Measurements from ENCODE around the gene LTBP2.
A peak's percentile ranks its signal among the peaks of the same experiment; 100 is the strongest.

The LTBP2 gene

DNA sequence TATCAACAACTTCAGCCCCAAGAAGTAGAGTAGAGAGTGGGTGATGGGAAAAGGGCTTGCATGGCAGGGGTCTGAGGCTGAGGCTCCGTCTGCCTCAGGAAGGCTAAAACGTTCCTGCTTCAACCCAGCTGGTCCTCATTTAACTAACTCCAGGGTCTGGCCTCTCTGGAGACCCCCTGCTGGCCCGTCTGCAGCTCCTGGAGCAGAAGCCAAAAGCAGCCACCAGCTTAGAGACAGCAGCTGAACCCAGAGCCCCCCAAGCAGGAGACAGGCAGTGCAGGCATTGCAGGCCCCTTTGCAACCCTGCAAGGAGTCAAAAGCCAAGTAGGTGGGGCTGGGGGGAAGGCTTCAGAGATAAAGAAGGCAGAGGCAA is 25.1 kb upstream of the LTBP2 start:
- no peak for DNase-seq

- no peak for DNase-seq
Measured at GRCh38 chr14:74636424-74637177, 24.6 kb upstream of the LTBP2 start.

GRCh38 chr14:74635847-74636246 is 23.8 kb upstream of the LTBP2 start:
- no peak for DNase-seq

- no peak for DNase-seq
Measured at GRCh38 chr14:74634964-74635363, 22.9 kb upstream of the LTBP2 start.

- no peak for DNase-seq
Measured at GRCh38 chr14:74634481-74634880, 22.4 kb upstream of the LTBP2 start.

DNA sequence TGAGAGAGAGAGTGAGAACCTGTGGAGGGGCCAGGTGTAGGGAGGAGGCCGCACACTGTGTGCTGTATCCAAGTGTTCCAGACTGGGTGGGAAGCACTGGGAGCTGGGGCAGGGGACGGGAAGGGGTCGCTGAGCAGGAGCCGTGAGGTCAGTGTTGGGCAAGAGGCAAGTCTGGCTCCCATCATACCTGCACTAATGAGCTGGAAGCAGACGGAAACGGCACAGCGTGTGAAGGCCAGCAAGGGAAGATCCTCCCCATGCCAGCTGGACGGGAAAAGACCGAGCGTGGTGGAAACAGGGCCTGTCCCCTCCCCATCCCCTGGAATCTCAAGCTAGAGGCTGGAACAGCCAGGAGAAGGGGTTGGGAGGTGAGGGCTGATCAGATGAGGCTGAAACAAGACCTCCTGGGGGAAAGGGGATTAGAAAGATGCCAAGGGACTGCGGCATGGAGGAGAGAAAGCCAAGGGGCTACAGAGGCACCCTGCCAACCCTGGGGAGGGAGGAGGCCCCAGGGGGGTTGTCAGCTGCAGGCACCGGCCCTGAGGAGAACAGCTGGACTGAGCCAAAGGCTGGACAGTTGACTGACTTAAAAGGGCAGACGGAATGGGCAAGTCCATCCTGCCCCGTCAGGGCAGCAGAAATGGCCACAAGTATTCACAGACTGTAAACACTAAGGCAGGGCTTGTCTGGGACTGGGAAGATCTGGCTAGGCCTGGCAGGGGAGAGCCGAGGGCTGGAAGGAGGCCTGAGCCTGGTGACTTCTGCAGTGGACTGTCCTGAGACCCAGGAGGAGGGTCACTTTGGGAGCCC is 19.0 kb upstream of the LTBP2 start:
- no peak for DNase-seq

- no peak for DNase-seq
Measured at GRCh38 chr14:74628418-74628817, 16.4 kb upstream of the LTBP2 start.

DNA sequence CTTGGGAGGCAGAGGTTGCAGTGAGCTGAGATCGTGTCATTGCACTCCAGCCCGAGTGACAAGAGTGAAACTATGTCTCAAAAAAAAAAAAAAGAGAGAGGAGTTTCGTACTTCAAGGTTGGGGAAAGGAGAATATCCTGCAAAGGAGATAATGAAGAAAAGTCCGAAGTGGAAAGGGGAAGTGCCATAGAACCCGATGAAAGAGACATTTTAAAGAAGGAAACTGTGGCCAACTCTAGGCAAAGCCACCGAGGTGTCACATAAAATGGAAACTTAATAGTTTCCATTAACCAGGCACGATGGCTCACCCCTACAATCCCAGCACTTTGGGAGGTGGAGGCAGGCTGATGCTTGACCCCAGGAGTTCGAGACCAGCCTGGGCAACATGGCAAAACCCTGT is 15.0 kb upstream of the LTBP2 start:
- peak; percentile 89 to 90 for DNase-seq

DNA sequence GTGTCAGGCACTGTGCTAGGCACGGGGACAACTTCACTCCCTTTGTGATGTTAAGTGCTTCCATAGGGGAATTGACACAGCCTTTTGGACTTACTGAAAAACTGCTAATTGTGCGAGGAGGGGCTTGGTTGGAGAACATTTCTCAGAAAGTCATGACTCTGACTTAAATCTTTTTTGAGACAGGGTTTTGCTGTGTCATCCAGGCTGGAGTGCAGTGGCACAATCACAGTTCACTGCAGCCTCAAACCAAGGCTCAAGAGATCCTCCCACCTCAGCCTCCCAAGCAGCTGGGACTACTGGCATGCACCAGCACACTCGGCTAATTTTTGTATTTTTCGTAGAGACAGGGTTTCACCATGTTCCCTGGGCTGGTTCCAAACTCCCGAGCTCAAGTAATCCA is 10.2 kb upstream of the LTBP2 start:
- DNase-seq, result no peak

- DNase-seq, result no peak
Measured at GRCh38 chr14:74621556-74621955, 9.5 kb upstream of the LTBP2 start.

DNA sequence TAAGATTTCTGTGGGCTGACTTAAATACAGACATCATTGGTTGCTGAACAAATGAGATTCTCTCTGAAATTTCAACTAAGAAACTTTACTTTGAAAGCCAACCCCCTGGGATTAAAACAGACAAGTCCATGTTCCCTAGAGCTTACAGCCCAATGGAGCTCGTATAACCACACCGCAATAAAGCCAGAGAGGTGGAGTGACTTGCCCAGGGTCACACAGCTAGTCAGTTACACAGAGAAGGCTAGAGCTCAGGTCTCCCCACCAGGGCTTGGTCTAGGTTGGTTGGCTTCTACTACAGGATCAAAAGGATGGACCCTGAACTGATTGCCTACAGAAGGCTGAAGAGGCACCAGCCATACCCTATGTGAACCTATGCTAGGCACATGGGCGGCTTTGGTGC is 8.9 kb upstream of the LTBP2 start:
- DNase-seq, result no peak

- no peak for DNase-seq
Measured at GRCh38 chr14:74620497-74620921, 8.5 kb upstream of the LTBP2 start.

DNA sequence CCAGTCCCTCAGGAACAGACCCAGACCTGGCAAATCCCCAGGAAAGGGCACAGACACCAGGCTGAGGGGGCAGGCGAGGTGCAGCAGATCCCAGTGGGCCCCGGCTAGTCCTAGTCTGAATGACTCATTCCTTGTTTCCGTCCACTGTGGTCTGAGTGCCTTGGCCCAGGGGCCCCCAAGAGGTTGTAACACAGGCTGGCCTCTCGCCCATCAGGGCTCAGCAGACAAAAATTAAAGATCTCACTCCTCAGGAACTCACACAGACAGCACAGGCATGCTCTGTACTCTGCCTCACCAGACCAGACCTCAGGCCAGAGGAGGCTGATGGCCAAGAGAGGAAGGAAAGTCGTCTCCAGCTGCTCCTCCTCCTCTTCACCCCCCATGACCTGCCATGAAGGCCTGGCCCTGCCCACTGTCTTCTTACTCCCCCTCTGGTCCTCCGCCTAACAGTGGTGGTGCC is 7.7 kb upstream of the LTBP2 start:
- peak in 1 of 2 experiments; percentile 19 for DNase-seq

- DNase-seq, result peak; percentile 91 to 92
Measured at GRCh38 chr14:74618078-74618952, 6.3 kb upstream of the LTBP2 start.

- no peak for DNase-seq
Measured at GRCh38 chr14:74616996-74617700, 5.1 kb upstream of the LTBP2 start.

- DNase-seq, result peak in 1 of 2 experiments; percentile 21
Measured at GRCh38 chr14:74616507-74616906, 4.5 kb upstream of the LTBP2 start.

GRCh38 chr14:74615735-74616134 is 3.7 kb upstream of the LTBP2 start:
- no peak for DNase-seq

GRCh38 chr14:74614508-74615495 is 2.8 kb upstream of the LTBP2 start:
- no peak for DNase-seq

DNA sequence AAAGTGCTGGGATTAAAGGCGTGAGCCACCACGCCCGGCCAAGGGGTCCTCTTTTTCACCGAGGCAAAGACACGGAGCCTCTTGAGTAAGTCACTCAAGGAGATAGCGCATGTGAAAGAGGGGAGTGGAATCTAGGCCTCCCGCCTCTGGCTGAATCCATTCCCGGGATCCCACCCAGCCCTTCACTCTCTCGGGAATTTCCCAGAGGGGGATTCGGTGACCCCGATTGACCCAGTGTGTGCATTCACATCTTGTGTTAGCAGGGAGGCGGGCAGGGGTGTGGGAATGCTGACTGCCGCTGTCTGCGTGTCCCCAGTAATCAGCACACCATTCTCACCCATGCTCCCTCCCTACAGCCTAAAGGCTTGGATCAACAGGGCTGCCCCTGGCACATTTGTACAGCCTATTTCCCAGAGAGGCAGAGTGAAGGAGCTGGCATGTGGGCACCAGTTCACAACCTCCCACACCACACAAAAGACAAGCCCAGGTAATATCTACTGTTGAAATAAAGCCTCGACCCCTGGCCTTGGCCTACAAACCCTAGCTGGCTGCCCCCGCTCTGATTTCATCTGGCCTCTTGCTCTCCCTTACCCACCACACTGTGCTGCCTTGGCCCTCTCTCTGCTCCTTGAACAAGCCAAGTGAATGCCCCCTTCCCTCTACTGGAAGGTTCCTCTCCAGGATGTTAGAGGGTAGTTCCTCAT is 1.3 kb upstream of the LTBP2 start:
- DNase-seq, result no peak

DNA sequence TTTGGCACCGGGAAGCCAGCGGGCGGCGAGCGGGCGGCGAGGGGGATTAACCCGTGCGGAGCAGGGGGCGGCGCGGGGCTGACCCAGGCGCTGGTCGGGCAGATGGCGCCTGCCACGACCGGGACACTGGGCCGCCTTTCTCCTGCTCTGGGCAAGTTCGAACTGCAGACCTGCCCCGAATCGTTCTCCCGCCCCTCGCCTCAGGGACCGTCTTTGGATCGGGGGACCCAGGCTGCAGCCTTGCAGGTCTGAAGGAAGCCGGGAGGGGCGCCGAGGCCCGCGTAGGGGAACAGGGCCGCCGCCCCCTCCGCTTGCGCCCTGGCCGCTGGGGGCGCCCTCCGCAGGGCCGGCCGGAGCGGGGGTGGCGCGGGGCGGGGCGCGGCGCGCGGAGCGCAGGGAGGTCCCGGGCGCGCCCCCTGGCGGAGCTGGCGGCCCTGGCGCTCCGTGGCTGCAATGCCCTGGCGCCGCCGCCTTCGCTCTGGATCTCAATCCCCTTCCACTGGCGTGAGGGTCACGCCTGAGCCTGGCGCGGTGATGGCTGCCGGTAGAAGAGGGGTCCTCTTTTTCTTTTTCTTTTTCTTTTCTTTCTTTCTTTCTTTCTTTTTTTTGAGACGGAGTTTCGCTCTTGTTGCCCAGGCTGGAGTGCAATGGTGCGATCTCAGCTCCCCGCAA is 449 bp upstream of the LTBP2 start:
- peak; percentile 74 to 87 for DNase-seq

Measured in Kasumi-1 (cell line).